Sigmoid colon (tissue), 4 donors: Measurements from ENCODE around the gene TMEM106C.

ENCODE experiments used
- CTCF ChIP-seq, 4 experiments: fragments of 450-650 bp in 3 of 4; fragments of 200-600 bp in 1 of 4; IDR thresholded peaks; one replicate each; pipeline ENCODE4 v1.5.1; 2016 to 2019; ENCODE audit warnings: antibody characterized with exemption in 4 of 4, mild to moderate bottlenecking in 3 of 4, moderate library complexity in 2 of 4
- POLR2A ChIP-seq, 2 donors: fragments of 450-650 bp; IDR thresholded peaks; one replicate each; pipeline ENCODE4 v1.6.1; 2016; ENCODE audit warnings: antibody characterized with exemption in 2 of 2, mild to moderate bottlenecking in 2 of 2, moderate library complexity in 2 of 2
- POLR2AphosphoS5 ChIP-seq, 4 donors: sonication (generic); formaldehyde crosslinking; IDR thresholded peaks; one replicate each; pipeline ENCODE4 v1.6.1; 2017; ENCODE audit warnings: antibody characterized with exemption in 4 of 4

GRCh38 chr12:47941475-47941780 is 22.0 kb upstream of the TMEM106C start:
- TF ChIP-seq CTCF (IDR thresholded peaks at IDR 0.05) (no peak), POLR2A (IDR thresholded peaks at IDR 0.05) (no peak), POLR2AphosphoS5 (IDR thresholded peaks at IDR 0.05) (no peak)
